ENCODE results near the gene WFDC12. TPM values are rescaled to one million over a fixed set of nuclear protein-coding genes. Genes with fewer than 3 reads are reported as not detected.

Gene WFDC12
- total and polyA plus RNA-seq, 2 donors (not counting 3 experiments of a cell fraction or from before 2014, with no cell fraction given), result not detected

DNA sequence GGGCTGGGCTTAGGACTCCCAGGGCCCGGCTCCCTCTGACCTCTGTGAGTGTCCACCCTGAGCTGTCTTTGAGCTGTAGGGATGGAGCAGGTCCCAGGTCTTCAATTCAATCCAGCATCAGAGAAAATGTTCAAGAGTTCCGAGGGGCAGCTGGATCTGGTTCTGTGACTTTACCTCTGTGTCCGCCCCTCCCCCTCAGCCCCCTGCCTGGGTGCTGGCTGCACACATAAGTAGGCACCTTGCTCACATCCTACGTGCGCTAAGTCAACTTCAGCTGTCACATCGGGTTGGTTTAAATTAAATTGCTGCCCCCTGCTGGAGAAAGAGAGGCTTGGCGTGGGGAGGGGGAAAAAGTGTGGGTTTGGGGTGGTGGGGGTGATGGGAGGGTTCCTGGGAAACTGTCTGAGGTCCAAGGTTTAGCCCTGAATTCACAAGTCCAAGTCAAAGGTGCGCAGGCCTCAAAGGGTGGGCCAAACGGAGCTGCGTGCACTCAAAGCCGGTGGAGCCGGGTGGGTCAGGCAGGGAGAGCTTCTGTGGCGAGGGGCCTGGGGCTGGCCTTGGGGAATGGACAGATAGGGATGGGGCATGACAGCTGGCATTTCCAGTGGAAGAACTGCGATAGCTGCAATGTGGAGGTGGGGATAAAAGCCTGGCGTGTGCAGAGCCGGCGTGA lies 12.3 kb downstream of the WFDC12 start:
- peaks cover 0 to 4% of the 10 kb centered on the region in 2 experiments for H3K27me3 ChIP-seq (ENCODE audit: control insufficient read depth in 2 of 2, insufficient read depth in 2 of 2, low read length in 2 of 2)
- H2AFZ ChIP-seq (ENCODE audit: low read depth, low read length), result no peak overlapping the region
- no peak overlapping the region for H3K9ac ChIP-seq (replicated peaks; ENCODE audit: extremely low read depth, insufficient read depth, low read length)
- no peaks in the 10 kb centered on the region for H3K4me1 ChIP-seq (ENCODE audit: control insufficient read depth, extremely low read depth, insufficient read depth, low read length)
- no peaks in the 10 kb centered on the region for H3K9me3 ChIP-seq (replicated peaks; ENCODE audit: control insufficient read depth, insufficient read depth, low read length)
- H3K4me2 ChIP-seq (ENCODE audit: insufficient read depth, low read length), result no peak overlapping the region
- ChIA-PET POLR2A (no interaction called here), CTCF (interaction anchor here (0.6 to 9.5 kb wide), 30 partner anchors 9 to 998 kb away, joined by 3 to 278 read pairs (median 5); partner anchors contain the start of genes KCNS1 and WFDC12)
- H3K36me3 ChIP-seq (ENCODE audit: control insufficient read depth in 2 of 2, extremely low read depth in 1 of 2, insufficient read depth in 2 of 2, low read length in 2 of 2), result no peaks in the 10 kb centered on the region
- H3K27ac ChIP-seq (ENCODE audit: insufficient read depth, low read depth, low read length), result no peak overlapping the region
- dilution Hi-C loops (cut with MboI; ENCODE audit: extremely low pct_ligation_motif_present, low sequenced_read_pairs), result no loop called here
- FAIRE-seq (peak; percentile 76), DNase-seq (ENCODE audit: low read depth, low spot score) (peak; percentile 26)
- no peaks in the 10 kb centered on the region for H4K20me1 ChIP-seq (replicated peaks; ENCODE audit: control insufficient read depth, extremely low read depth, insufficient read depth, low read length)
- H3K9me1 ChIP-seq (replicated peaks; ENCODE audit: control insufficient read depth, extremely low read depth, insufficient read depth, low read length), result no peaks in the 10 kb centered on the region
- no TSS peak for BruUV-seq (replicated peaks)
- H3K4me3 ChIP-seq (replicated peaks in 1 of 3; ENCODE audit: insufficient read depth in 1 of 3, low read depth in 1 of 3, low read length in 3 of 3), result no peak overlapping the region
- H3K79me2 ChIP-seq (ENCODE audit: control insufficient read depth, insufficient read depth, low read length), result no peaks in the 10 kb centered on the region
- intact Hi-C loops (cut with micrococcal nuclease), result loop anchor here (1.0 to 5.0 kb wide), 4 partner anchors 68 to 200 kb away; partner anchors contain the start of gene PABPC1L
- TF ChIP-seq FOS (IDR thresholded peaks at IDR 0.05; ENCODE audit: borderline replicate concordance, insufficient read depth, low read length) (no peak), EZH2 (IDR thresholded peaks at IDR 0.05; ENCODE audit: borderline replicate concordance, low read depth, low read length, severe bottlenecking) (no peak), POLR2AphosphoS5 (IDR thresholded peaks at IDR 0.05; ENCODE audit: insufficient read depth, low read depth, low read length) (no peak), JUN (IDR thresholded peaks at IDR 0.05; ENCODE audit: borderline replicate concordance, insufficient read depth, insufficient read length, low read depth) (no peak)
- TF ChIP-seq, protein P1, sequence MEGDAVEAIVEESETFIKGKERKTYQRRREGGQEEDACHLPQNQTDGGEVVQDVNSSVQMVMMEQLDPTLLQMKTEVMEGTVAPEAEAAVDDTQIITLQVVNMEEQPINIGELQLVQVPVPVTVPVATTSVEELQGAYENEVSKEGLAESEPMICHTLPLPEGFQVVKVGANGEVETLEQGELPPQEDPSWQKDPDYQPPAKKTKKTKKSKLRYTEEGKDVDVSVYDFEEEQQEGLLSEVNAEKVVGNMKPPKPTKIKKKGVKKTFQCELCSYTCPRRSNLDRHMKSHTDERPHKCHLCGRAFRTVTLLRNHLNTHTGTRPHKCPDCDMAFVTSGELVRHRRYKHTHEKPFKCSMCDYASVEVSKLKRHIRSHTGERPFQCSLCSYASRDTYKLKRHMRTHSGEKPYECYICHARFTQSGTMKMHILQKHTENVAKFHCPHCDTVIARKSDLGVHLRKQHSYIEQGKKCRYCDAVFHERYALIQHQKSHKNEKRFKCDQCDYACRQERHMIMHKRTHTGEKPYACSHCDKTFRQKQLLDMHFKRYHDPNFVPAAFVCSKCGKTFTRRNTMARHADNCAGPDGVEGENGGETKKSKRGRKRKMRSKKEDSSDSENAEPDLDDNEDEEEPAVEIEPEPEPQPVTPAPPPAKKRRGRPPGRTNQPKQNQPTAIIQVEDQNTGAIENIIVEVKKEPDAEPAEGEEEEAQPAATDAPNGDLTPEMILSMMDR (IDR thresholded peaks at IDR 0.05; ENCODE audit: extremely low read depth in 1 of 2, insufficient read depth in 1 of 2, low read depth in 1 of 2, low read length in 2 of 2), result peak; percentile 47 to 51

Measured in endothelial cell of umbilical vein (primary cell).